ENCODE data around the gene TACR1. TPM values are rescaled to one million over a fixed set of nuclear protein-coding genes. Genes with fewer than 3 reads are reported as not detected.

TACR1 gene
- polyA plus RNA-seq, 1 donor = 1.0 TPM

- H3K27me3 ChIP-seq (ENCODE audit: control insufficient read depth, insufficient read depth, low read length) = no peaks in the 10 kb centered on the region
- H3K27ac ChIP-seq (ENCODE audit: low read length) = no peak overlapping the region
- no CpG with 5 or more reads among the region's 1 CpG for WGBS (ENCODE audit: insufficient coverage, low lambda C conversion rate)
- peaks cover 4% of the 10 kb centered on the region for H3K9me3 ChIP-seq (ENCODE audit: control insufficient read depth, low read depth, low read length)
- H3K4me3 ChIP-seq (ENCODE audit: low read length) = no peak overlapping the region
- H3K36me3 ChIP-seq (ENCODE audit: control insufficient read depth, insufficient read depth, low read length) = no peaks in the 10 kb centered on the region
- H3K4me1 ChIP-seq (ENCODE audit: control insufficient read depth, insufficient read depth, low read length) = no peaks in the 10 kb centered on the region
- no peak for DNase-seq
Measured at GRCh38 chr2:75097831-75098230, 101.5 kb downstream of the TACR1 start.

- Histone ChIP-seq H3K9me3 (ENCODE audit: control insufficient read depth, low read depth, low read length) (no peaks in the 10 kb centered on the region), H3K27me3 (ENCODE audit: control insufficient read depth, insufficient read depth, low read length) (no peaks in the 10 kb centered on the region), H3K4me3 (ENCODE audit: low read length) (no peak overlapping the region), H3K36me3 (ENCODE audit: control insufficient read depth, insufficient read depth, low read length) (no peaks in the 10 kb centered on the region), H3K27ac (ENCODE audit: low read length) (no peak overlapping the region), H3K4me1 (ENCODE audit: control insufficient read depth, insufficient read depth, low read length) (no peaks in the 10 kb centered on the region)
- no CpG with 5 or more reads among the region's 1 CpG for WGBS (ENCODE audit: insufficient coverage, low lambda C conversion rate)
- no peak for DNase-seq
Measured at GRCh38 chr2:75094405-75094804, 104.9 kb downstream of the TACR1 start.

DNA sequence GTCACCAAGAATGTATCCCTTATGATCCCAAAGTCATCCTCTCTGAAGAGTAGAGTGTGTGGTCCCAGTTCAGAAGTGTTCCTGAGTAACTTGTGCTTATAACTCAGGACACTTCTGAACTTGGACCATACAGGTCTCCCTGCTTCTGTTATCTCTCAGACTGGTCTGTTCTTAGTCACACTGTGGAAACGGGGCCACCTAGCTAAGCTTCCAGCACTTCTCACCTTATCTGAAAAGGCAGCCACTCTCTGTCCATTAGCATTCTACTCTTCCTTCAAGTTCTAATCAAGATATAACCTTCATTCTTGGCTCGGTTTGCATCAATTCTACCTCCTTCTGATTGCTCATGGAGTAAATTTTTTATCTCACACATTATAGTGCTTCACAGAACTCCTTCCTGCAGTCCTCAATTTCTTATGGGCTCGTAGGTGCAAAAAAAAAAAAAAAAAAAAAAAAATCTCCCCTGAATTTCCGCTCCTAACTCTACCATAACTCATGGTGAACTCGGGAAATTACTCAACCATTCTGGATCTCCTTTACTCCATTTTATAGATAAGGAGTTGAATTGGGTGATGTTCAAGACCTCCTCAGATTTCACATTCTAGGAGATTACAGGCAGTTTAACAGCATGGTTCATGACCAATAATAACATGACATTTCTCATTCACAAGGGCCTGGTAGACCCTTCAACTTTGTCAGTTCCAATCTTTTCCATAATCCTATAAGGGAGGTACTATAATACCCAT is 108.4 kb downstream of the TACR1 start:
- Histone ChIP-seq H3K9me3 (ENCODE audit: control insufficient read depth, low read depth, low read length) (no peaks in the 10 kb centered on the region), H3K27me3 (ENCODE audit: control insufficient read depth, insufficient read depth, low read length) (no peaks in the 10 kb centered on the region), H3K27ac (ENCODE audit: low read length) (no peak overlapping the region), H3K4me3 (ENCODE audit: low read length) (no peak overlapping the region), H3K36me3 (ENCODE audit: control insufficient read depth, insufficient read depth, low read length) (no peaks in the 10 kb centered on the region), H3K4me1 (ENCODE audit: control insufficient read depth, insufficient read depth, low read length) (no peaks in the 10 kb centered on the region)
- WGBS (ENCODE audit: insufficient coverage, low lambda C conversion rate) = no CpG with 5 or more reads among the region's 5 CpGs
- no peak for DNase-seq

DNA sequence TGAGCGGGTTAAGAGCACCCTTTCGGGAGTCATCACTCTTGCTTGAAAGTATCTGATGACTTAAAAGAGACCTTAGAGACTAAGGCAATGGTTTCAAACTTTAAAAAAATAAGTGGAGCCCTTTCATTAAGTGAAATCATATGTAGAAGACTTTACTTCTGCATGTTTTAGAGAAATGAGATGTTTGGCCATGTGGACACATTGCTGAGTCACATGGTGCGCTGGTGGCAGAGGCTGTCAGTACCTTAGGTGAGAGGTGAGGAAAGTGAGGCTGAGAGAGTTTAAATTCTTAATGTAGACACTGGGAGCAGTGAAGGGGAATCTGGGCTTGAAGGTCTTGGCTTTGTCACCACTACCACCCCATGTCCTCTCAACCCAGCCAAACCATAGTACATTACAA is 109.8 kb downstream of the TACR1 start:
- H3K9me3 ChIP-seq (ENCODE audit: control insufficient read depth, low read depth, low read length) = no peaks in the 10 kb centered on the region
- no peaks in the 10 kb centered on the region for H3K4me1 ChIP-seq (ENCODE audit: control insufficient read depth, insufficient read depth, low read length)
- no peaks in the 10 kb centered on the region for H3K36me3 ChIP-seq (ENCODE audit: control insufficient read depth, insufficient read depth, low read length)
- no peaks in the 10 kb centered on the region for H3K27me3 ChIP-seq (ENCODE audit: control insufficient read depth, insufficient read depth, low read length)
- no peak overlapping the region for H3K27ac ChIP-seq (ENCODE audit: low read length)
- WGBS (ENCODE audit: insufficient coverage, low lambda C conversion rate) = no CpG with 5 or more reads among the region's 3 CpGs
- no peak overlapping the region for H3K4me3 ChIP-seq (ENCODE audit: low read length)
- DNase-seq = no peak

DNA sequence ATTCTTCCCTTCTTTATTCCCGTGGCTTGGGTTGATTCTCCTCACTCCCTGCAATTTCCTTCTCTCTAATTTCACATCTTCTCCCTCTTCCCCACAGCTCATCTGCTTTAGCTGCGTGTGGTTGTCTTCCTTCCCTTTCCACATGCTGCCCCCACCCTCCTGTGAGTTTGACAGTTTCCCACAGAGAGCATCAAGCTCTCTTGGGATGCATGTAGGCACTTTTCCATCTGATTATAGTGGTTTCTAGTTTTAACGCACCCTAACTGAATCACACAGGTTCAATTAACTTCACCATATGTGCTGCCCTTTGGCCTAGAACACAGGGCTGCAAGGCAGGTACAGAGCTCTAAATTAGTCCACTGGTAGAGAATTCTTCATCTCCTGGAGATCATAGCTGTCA is 110.5 kb downstream of the TACR1 start:
- Histone ChIP-seq H3K36me3 (ENCODE audit: control insufficient read depth, insufficient read depth, low read length) (no peaks in the 10 kb centered on the region), H3K27me3 (ENCODE audit: control insufficient read depth, insufficient read depth, low read length) (no peaks in the 10 kb centered on the region), H3K4me1 (ENCODE audit: control insufficient read depth, insufficient read depth, low read length) (no peaks in the 10 kb centered on the region), H3K9me3 (ENCODE audit: control insufficient read depth, low read depth, low read length) (no peaks in the 10 kb centered on the region), H3K4me3 (ENCODE audit: low read length) (no peak overlapping the region), H3K27ac (ENCODE audit: low read length) (no peak overlapping the region)
- no peak for DNase-seq
- WGBS (ENCODE audit: insufficient coverage, low lambda C conversion rate) = 78% methylated on average over 2 of the region's 3 CpGs

GRCh38 chr2:75087736-75088135 is 111.6 kb downstream of the TACR1 start:
- WGBS (ENCODE audit: insufficient coverage, low lambda C conversion rate) = no CpG with 5 or more reads among the region's 2 CpGs
- Histone ChIP-seq H3K36me3 (ENCODE audit: control insufficient read depth, insufficient read depth, low read length) (no peaks in the 10 kb centered on the region), H3K27me3 (ENCODE audit: control insufficient read depth, insufficient read depth, low read length) (no peaks in the 10 kb centered on the region), H3K4me3 (ENCODE audit: low read length) (no peak overlapping the region), H3K27ac (ENCODE audit: low read length) (no peak overlapping the region), H3K4me1 (ENCODE audit: control insufficient read depth, insufficient read depth, low read length) (no peaks in the 10 kb centered on the region), H3K9me3 (ENCODE audit: control insufficient read depth, low read depth, low read length) (no peaks in the 10 kb centered on the region)
- no peak for DNase-seq

GRCh38 chr2:75079575-75079974 is 119.7 kb downstream of the TACR1 start:
- no peaks in the 10 kb centered on the region for H3K9me3 ChIP-seq (ENCODE audit: control insufficient read depth, low read depth, low read length)
- no CpG with 5 or more reads among the region's 1 CpG for WGBS (ENCODE audit: insufficient coverage, low lambda C conversion rate)

GRCh38 chr2:75077909-75078308 is 121.4 kb downstream of the TACR1 start:
- no CpG with 5 or more reads among the region's 4 CpGs for WGBS (ENCODE audit: insufficient coverage, low lambda C conversion rate)
- Histone ChIP-seq H3K36me3 (ENCODE audit: control insufficient read depth, insufficient read depth, low read length) (no peaks in the 10 kb centered on the region), H3K27ac (ENCODE audit: low read length) (no peak overlapping the region), H3K4me1 (ENCODE audit: control insufficient read depth, insufficient read depth, low read length) (no peaks in the 10 kb centered on the region), H3K4me3 (ENCODE audit: low read length) (no peak overlapping the region), H3K27me3 (ENCODE audit: control insufficient read depth, insufficient read depth, low read length) (no peaks in the 10 kb centered on the region), H3K9me3 (ENCODE audit: control insufficient read depth, low read depth, low read length) (no peaks in the 10 kb centered on the region)
- DNase-seq = no peak

More at GRCh38 chr2:75079575-75079974, 119.7 kb downstream of the TACR1 start:
- Histone ChIP-seq H3K36me3 (ENCODE audit: control insufficient read depth, insufficient read depth, low read length) (no peaks in the 10 kb centered on the region), H3K4me1 (ENCODE audit: control insufficient read depth, insufficient read depth, low read length) (no peaks in the 10 kb centered on the region), H3K27ac (ENCODE audit: low read length) (no peak overlapping the region), H3K4me3 (ENCODE audit: low read length) (no peak overlapping the region), H3K27me3 (ENCODE audit: control insufficient read depth, insufficient read depth, low read length) (no peaks in the 10 kb centered on the region)
- no peak for DNase-seq

DNA sequence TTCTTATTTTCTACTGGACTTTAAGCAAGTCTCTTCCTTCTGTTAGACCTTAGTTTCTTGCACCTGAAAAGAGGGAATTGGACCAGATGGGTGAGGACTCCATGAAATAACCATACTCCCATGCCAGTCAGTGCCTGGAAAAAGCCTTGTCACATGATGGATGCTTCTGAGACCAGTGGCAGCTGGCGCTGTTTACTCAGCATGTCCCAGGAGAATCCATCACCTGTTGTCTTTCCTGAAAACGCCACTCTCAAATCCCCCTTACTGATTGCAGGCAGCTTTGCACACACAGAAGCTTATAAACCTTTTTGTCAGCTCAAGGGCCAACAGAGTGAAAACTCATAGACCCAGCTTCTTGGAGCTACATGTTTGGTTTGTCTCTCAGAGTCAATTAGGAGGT is 123.2 kb downstream of the TACR1 start:
- Histone ChIP-seq H3K4me3 (ENCODE audit: low read length) (no peak overlapping the region), H3K27me3 (ENCODE audit: control insufficient read depth, insufficient read depth, low read length) (no peaks in the 10 kb centered on the region), H3K9me3 (ENCODE audit: control insufficient read depth, low read depth, low read length) (no peaks in the 10 kb centered on the region), H3K4me1 (ENCODE audit: control insufficient read depth, insufficient read depth, low read length) (no peaks in the 10 kb centered on the region), H3K36me3 (ENCODE audit: control insufficient read depth, insufficient read depth, low read length) (no peaks in the 10 kb centered on the region), H3K27ac (ENCODE audit: low read length) (no peak overlapping the region)
- DNase-seq = no peak
- 83% methylated on average over 1 of the region's 2 CpGs for WGBS (ENCODE audit: insufficient coverage, low lambda C conversion rate)

DNA sequence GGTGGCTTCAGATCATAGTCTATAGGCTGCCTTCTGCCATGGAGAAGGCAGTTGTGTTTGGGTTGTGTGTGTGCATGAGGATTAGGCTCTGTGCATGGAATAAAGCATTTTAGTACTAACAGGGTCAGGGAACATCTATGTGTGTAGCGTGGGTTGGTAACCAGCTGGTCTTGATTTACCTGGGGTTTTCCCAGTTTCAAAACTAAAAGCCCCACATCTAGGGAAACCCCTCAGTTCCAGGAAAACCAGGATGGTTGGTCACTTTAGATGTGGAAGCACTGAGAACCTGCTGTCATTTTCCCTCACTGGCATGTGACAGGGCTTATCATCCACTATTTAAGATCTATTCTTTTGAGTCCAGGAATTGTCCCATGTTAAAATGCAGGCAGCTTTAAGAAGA is 124.6 kb downstream of the TACR1 start:
- Histone ChIP-seq H3K36me3 (ENCODE audit: control insufficient read depth, insufficient read depth, low read length) (no peaks in the 10 kb centered on the region), H3K27me3 (ENCODE audit: control insufficient read depth, insufficient read depth, low read length) (no peaks in the 10 kb centered on the region), H3K4me3 (ENCODE audit: low read length) (no peak overlapping the region), H3K27ac (ENCODE audit: low read length) (no peak overlapping the region), H3K9me3 (ENCODE audit: control insufficient read depth, low read depth, low read length) (no peaks in the 10 kb centered on the region), H3K4me1 (ENCODE audit: control insufficient read depth, insufficient read depth, low read length) (no peaks in the 10 kb centered on the region)
- DNase-seq = no peak
- WGBS (ENCODE audit: insufficient coverage, low lambda C conversion rate) = no CpG with 5 or more reads among the region's 1 CpG

DNA sequence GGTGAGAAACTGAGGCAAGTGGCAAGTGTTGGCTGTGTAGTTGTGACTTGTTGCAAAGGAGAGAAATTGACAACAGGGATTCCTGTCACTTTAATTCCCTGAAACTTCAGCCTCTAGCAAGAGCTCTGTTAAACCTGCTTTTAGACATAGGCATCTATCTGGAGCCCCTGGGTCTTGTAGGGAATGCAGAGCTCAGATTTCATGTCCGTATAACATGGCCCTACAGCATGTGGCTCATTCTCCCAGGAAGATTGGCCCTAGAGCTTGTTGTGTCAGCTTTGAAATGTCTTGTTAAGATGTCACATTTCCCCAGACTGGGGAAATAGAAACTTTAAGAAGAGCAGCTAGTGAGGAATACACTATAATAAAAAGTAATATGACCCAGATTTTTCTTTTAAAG is 125.1 kb downstream of the TACR1 start:
- Histone ChIP-seq H3K4me1 (ENCODE audit: control insufficient read depth, insufficient read depth, low read length) (no peaks in the 10 kb centered on the region), H3K36me3 (ENCODE audit: control insufficient read depth, insufficient read depth, low read length) (no peaks in the 10 kb centered on the region), H3K4me3 (ENCODE audit: low read length) (no peak overlapping the region), H3K9me3 (ENCODE audit: control insufficient read depth, low read depth, low read length) (no peaks in the 10 kb centered on the region), H3K27ac (ENCODE audit: low read length) (no peak overlapping the region), H3K27me3 (ENCODE audit: control insufficient read depth, insufficient read depth, low read length) (no peaks in the 10 kb centered on the region)
- no CpG with 5 or more reads among the region's 1 CpG for WGBS (ENCODE audit: insufficient coverage, low lambda C conversion rate)
- DNase-seq = no peak

Data from large intestine (tissue), 3 donors.